ENCODE measurements around the gene DDRGK1.

- TF ChIP-seq CTCF (conservative IDR thresholded peaks at IDR 0.05; ENCODE audit: low read depth, low read length) (no peak), EZH2 (IDR thresholded peaks at IDR 0.05; ENCODE audit: borderline replicate concordance, low read depth, low read length, poor library complexity, severe bottlenecking) (no peak)
Observed at GRCh38 chr20:3141757-3142156, 62.7 kb downstream of the DDRGK1 start.
